GM18505 (cell line): Measurements from ENCODE around the gene PITPNC1.

Experiments
- ATAC-seq: cut with Tn5 transposase; IDR thresholded peaks from one replicate; pipeline ENCODE4 v1.9.1; 2021; ENCODE audit not compliant: unreplicated experiment
- POLR2A ChIP-seq: IDR thresholded peaks from 4 replicates; pipeline ENCODE4 v1.6.1; 2011; ENCODE audit warnings: borderline replicate concordance; ENCODE audit not compliant: insufficient read depth, insufficient read length; ENCODE audit errors: extremely low read depth

Gene PITPNC1

GRCh38 chr17:67441052-67441895 lies 64.2 kb downstream of the PITPNC1 start:
- no peak for ATAC-seq
- TF ChIP-seq POLR2A, result no peak

GRCh38 chr17:67441896-67442219 lies 64.8 kb downstream of the PITPNC1 start:
- no peak for TF ChIP-seq POLR2A
- ATAC-seq, result no peak

GRCh38 chr17:67442787-67443624 lies 65.9 kb downstream of the PITPNC1 start:
- ATAC-seq, result no peak
- no peak for TF ChIP-seq POLR2A

- no peak for TF ChIP-seq POLR2A
- ATAC-seq, result no peak
Observed at GRCh38 chr17:67443931-67444595, 67.0 kb downstream of the PITPNC1 start.

- TF ChIP-seq POLR2A, result no peak
- ATAC-seq, result no peak
Observed at GRCh38 chr17:67448449-67448848, 71.4 kb downstream of the PITPNC1 start.

- TF ChIP-seq POLR2A, result no peak
- no peak for ATAC-seq
Observed at GRCh38 chr17:67449065-67449464, 72.0 kb downstream of the PITPNC1 start.

GRCh38 chr17:67449845-67450755 lies 73.0 kb downstream of the PITPNC1 start:
- no peak for TF ChIP-seq POLR2A
- no peak for ATAC-seq

- TF ChIP-seq POLR2A, result no peak
- ATAC-seq, result no peak
Observed at GRCh38 chr17:67452681-67453554, 75.8 kb downstream of the PITPNC1 start.

- no peak for TF ChIP-seq POLR2A
- ATAC-seq, result no peak
Observed at GRCh38 chr17:67456103-67456502, 79.0 kb downstream of the PITPNC1 start.

- no peak for ATAC-seq
Observed at GRCh38 chr17:67456889-67457288, 79.8 kb downstream of the PITPNC1 start.

GRCh38 chr17:67458203-67458602 lies 81.1 kb downstream of the PITPNC1 start:
- ATAC-seq, result no peak

More at GRCh38 chr17:67456889-67457288, 79.8 kb downstream of the PITPNC1 start:
- TF ChIP-seq POLR2A, result no peak

GRCh38 chr17:67459985-67460384 lies 82.9 kb downstream of the PITPNC1 start:
- TF ChIP-seq POLR2A, result no peak
- ATAC-seq, result no peak

More at GRCh38 chr17:67458203-67458602, 81.1 kb downstream of the PITPNC1 start:
- TF ChIP-seq POLR2A, result no peak
